Cardiac fibroblast (primary cell): Measurements from ENCODE around the gene RNPS1.

Experiments
- DNase-seq, 2 donors: peaks; one replicate each; pipeline versions ENCODE4 v3.0.0 to v3.0.0-alpha.2; 2010; ENCODE audit warnings: low read depth in 2 of 2
- H3K4me3 ChIP-seq, 2 donors: replicated peaks in 1 of 2; 1 replicate in 1 of 2; 2 replicates in 1 of 2; pipeline ENCODE4 v1.5.1; 2011; ENCODE audit warnings: low read depth in 2 of 2, low read length in 2 of 2, mild to moderate bottlenecking in 2 of 2, moderate library complexity in 1 of 2
- CTCF ChIP-seq: IDR thresholded peaks from one replicate; pipeline ENCODE4 v1.5.1; 2011; ENCODE audit warnings: low read depth, mild to moderate bottlenecking, low read length, inconsistent platforms

The RNPS1 gene

GRCh38 chr16:2277466-2278271 is 9.7 kb upstream of the RNPS1 start:
- H3K4me3 ChIP-seq: no peak overlapping the region
- no peak for DNase-seq
- TF ChIP-seq CTCF: no peak

GRCh38 chr16:2276368-2277195 is 8.7 kb upstream of the RNPS1 start:
- H3K4me3 ChIP-seq: no peak overlapping the region
- TF ChIP-seq CTCF: no peak
- no peak for DNase-seq

- no peak for TF ChIP-seq CTCF
- DNase-seq: no peak
- no peak overlapping the region for H3K4me3 ChIP-seq
Observed at GRCh38 chr16:2275476-2276367, 7.8 kb upstream of the RNPS1 start.

- TF ChIP-seq CTCF: no peak
- H3K4me3 ChIP-seq: no peak overlapping the region
Observed at GRCh38 chr16:2273931-2274330, 6.0 kb upstream of the RNPS1 start.

GRCh38 chr16:2273484-2273883 is 5.6 kb upstream of the RNPS1 start:
- no peak for DNase-seq
- no peak overlapping the region for H3K4me3 ChIP-seq
- no peak for TF ChIP-seq CTCF

More at GRCh38 chr16:2273931-2274330, 6.0 kb upstream of the RNPS1 start:
- DNase-seq: no peak

GRCh38 chr16:2271848-2272461 is 4.0 kb upstream of the RNPS1 start:
- no peak overlapping the region for H3K4me3 ChIP-seq
- TF ChIP-seq CTCF: no peak
- no peak for DNase-seq
